HepG2 (cell line): ENCODE data around the gene EXOC6B. TPM values are rescaled to one million over a fixed set of nuclear protein-coding genes. Genes with fewer than 3 reads are reported as not detected.

Source experiments
- ATAC-seq: fragments of 200-7000 bp; cut with Tn5 transposase; 3 replicates; pipeline ENCODE4 v1.9.1; 2020; ENCODE audit warnings: mild to moderate bottlenecking, moderate library complexity
- BruUV-seq: library from RNA; stranded (reverse); fragments of 400-500 nt; replicated peaks from 2 replicates; lab custom pipeline; 2021; lab: Mats Ljungman, UMichigan
- CTCF ChIA-PET: fragments of 300-600 bp; formaldehyde crosslinking; extraction: SDS; loops from one replicate; lab custom pipeline; 2021; ENCODE audit warnings: low total read pairs, inconsistent platforms, low intra/inter-chr PET ratio; lab: Yijun Ruan, JAX
- POLR2A ChIA-PET: fragments of 350-600 bp; sonication (Branson Sonifier 250); formaldehyde crosslinking; loops from one replicate; lab custom pipeline; 2020; ENCODE audit warnings: antibody characterized with exemption, inconsistent platforms; lab: Yijun Ruan, JAX
- DNase-seq: peaks from one replicate; pipeline ENCODE4 v3.0.0-alpha.2; 2015; ENCODE audit warnings: low spot score
- FAIRE-seq: peaks from 3 replicates; lab custom pipeline; 2011; peaks lifted over from hg19 to GRCh38; lab: Jason Lieb, UNC
- H2AFZ ChIP-seq: one replicate; pipeline ENCODE4 v1.6.1; 2011; ENCODE audit warnings: low read length, inconsistent platforms
- H3K27ac ChIP-seq: fragments of 300-600 bp; 3 replicates; pipeline ENCODE4 v1.8.0; 2011; ENCODE audit warnings: mixed run types, mild to moderate bottlenecking, mixed read lengths, low read length, inconsistent platforms; ENCODE audit not compliant: insufficient read depth; ENCODE audit errors: extremely low read length
- H3K27me3 ChIP-seq, 2 experiments: fragments of 200-600 bp in 1 of 2; 2 replicates in 1 of 2; 3 replicates in 1 of 2; pipeline versions ENCODE4 v1.6.0 to v1.8.0; 2011; ENCODE audit warnings: low read length in 2 of 2, mild to moderate bottlenecking in 2 of 2, moderate library complexity in 2 of 2, inconsistent platforms in 1 of 2; ENCODE audit not compliant: insufficient read depth in 2 of 2, control insufficient read depth in 1 of 2
- H3K36me3 ChIP-seq, 2 experiments: fragments of 200-600 bp in 1 of 2; replicated peaks in 1 of 2; 2 replicates in 1 of 2; 3 replicates in 1 of 2; pipeline versions ENCODE4 v1.5.1 to v1.8.0; 2011; ENCODE audit warnings: low read length in 2 of 2, inconsistent platforms in 1 of 2; ENCODE audit not compliant: insufficient read depth in 2 of 2, control insufficient read depth in 1 of 2
- H3K4me1 ChIP-seq: 2 replicates; pipeline ENCODE4 v1.5.1; 2012; ENCODE audit warnings: low read length, inconsistent platforms; ENCODE audit not compliant: insufficient read depth
- H3K4me2 ChIP-seq: 2 replicates; pipeline ENCODE4 v1.6.0; 2011; ENCODE audit warnings: low read depth, low read length, inconsistent platforms
- H3K4me3 ChIP-seq, 3 experiments: fragments of 200-600 bp in 1 of 3; sonication (generic), shearing (Covaris generic) in 1 of 3; replicated peaks in 1 of 3; 2 replicates each; pipeline ENCODE4 v1.5.1; 2011 to 2016; ENCODE audit warnings: low read length in 3 of 3, inconsistent platforms in 2 of 3, low read depth in 2 of 3, mild to moderate bottlenecking in 2 of 3, control low read depth in 1 of 3, mixed read lengths in 1 of 3; ENCODE audit not compliant: insufficient read depth in 1 of 3
- H3K79me2 ChIP-seq: one replicate; pipeline ENCODE4 v1.6.1; 2011; ENCODE audit warnings: low read length, inconsistent platforms; ENCODE audit not compliant: insufficient read depth
- H3K9ac ChIP-seq: 2 replicates; pipeline ENCODE4 v1.6.0; 2011; ENCODE audit warnings: mild to moderate bottlenecking, low read depth, low read length, inconsistent platforms; ENCODE audit not compliant: insufficient read depth
- H3K9me3 ChIP-seq: 2 replicates; pipeline ENCODE4 v1.5.1; 2012; ENCODE audit warnings: mild to moderate bottlenecking, low read length
- H4K20me1 ChIP-seq: 2 replicates; pipeline ENCODE4 v1.6.0; 2011; ENCODE audit warnings: inconsistent platforms, mild to moderate bottlenecking, low read length, moderate library complexity; ENCODE audit not compliant: insufficient read depth
- ATRX ChIP-seq: sonication (generic); formaldehyde crosslinking; IDR thresholded peaks from 2 replicates; pipeline ENCODE4 v1.4.0; 2020; ENCODE audit warnings: missing genetic modification reagents, borderline replicate concordance
- FOXJ3 ChIP-seq: sonication (generic); formaldehyde crosslinking; IDR thresholded peaks from 2 replicates; pipeline ENCODE4 v1.4.0; 2020; ENCODE audit warnings: missing genetic modification reagents, mild to moderate bottlenecking, borderline replicate concordance
- HNRNPL ChIP-seq: fragments of 200-400 bp; formaldehyde crosslinking; IDR thresholded peaks from 2 replicates; pipeline ENCODE4 v1.6.1; 2017; ENCODE audit warnings: mild to moderate bottlenecking, low read depth, low read length
- MTF2 ChIP-seq: sonication (generic); formaldehyde crosslinking; IDR thresholded peaks from 2 replicates; pipeline ENCODE4 v1.5.0; 2020; ENCODE audit warnings: missing genetic modification reagents, borderline replicate concordance
- NFKBIZ ChIP-seq: IDR thresholded peaks from 2 replicates; pipeline ENCODE4 v1.6.1; 2018; ENCODE audit warnings: missing genetic modification reagents, missing compliant biosample characterization
- RARA ChIP-seq: IDR thresholded peaks from 2 replicates; pipeline ENCODE4 v1.6.1; 2016; ENCODE audit warnings: missing genetic modification reagents, missing compliant biosample characterization
- SMC3 ChIP-seq: IDR thresholded peaks from 2 replicates; pipeline ENCODE4 v1.6.1; 2011; ENCODE audit warnings: low read length, improper control_type of control experiment
- ZNF460 ChIP-seq: sonication (generic); formaldehyde crosslinking; IDR thresholded peaks from 2 replicates; pipeline ENCODE4 v1.5.1; 2020; ENCODE audit warnings: missing genetic modification reagents, mild to moderate bottlenecking, borderline replicate concordance
- ZNF556 ChIP-seq: sonication (generic); formaldehyde crosslinking; IDR thresholded peaks from 2 replicates; pipeline ENCODE4 v1.4.0; 2020; ENCODE audit warnings: mild to moderate bottlenecking, missing genetic modification reagents, borderline replicate concordance
- ZNF614 ChIP-seq: IDR thresholded peaks from 2 replicates; pipeline ENCODE4 v1.6.1; 2018; ENCODE audit warnings: missing biosample characterization, missing genetic modification reagents, inconsistent platforms, borderline replicate concordance
- whole genome bisulfite sequencing: methylation state at CpG from one replicate; pipeline ENCODE4 v1.1.6; 2017; ENCODE audit warnings: low lambda C conversion rate; 5-methylcytosine and 5-hydroxymethylcytosine counted together
- in situ Hi-C: cut with HindIII; loops from 2 replicates; pipeline ENCODE4 v1.10.0; 2017; ENCODE audit warnings: low pct_unique_long_range_greater_than_20kb; ENCODE audit not compliant: extremely low pct_ligation_motif_present
- intact Hi-C: fragments of 100-400 bp; cut with micrococcal nuclease; formaldehyde crosslinking; loops from one replicate; pipeline ENCODE4 v1.10.0; 2022; ENCODE audit not compliant: unreplicated experiment
- polyA plus RNA-seq, 8 experiments: library from polyadenylated mRNA; depleted of rRNA in 3 of 8; stranded (reverse) in 7 of 8; unstranded in 1 of 8; fragments of >200 nt; fragmentation: Illumina TruSeq in 4 of 8; extraction: Trizol in 4 of 8; gene quantifications; 2 replicates each; pipeline versions ENCODE4 v1.2.1 to v1.2.3, GENCODE V29; 2011 to 2016; ENCODE audit warnings: low read depth in 4 of 8, missing spikeins in 1 of 8, mixed read lengths in 1 of 8; ENCODE audit not compliant: insufficient read depth in 1 of 8
- total RNA-seq, 5 experiments: library from RNA; depleted of rRNA; stranded (reverse); fragments of >200 nt; fragmentation: Illumina TruSeq; extraction: Trizol; gene quantifications; 2 replicates each; pipeline ENCODE4 v1.2.3, GENCODE V29; 2016; ENCODE audit warnings: low read depth in 1 of 5
- TF ChIP-seq, protein P1 (sequence below): IDR thresholded peaks from 2 replicates; pipeline ENCODE4 v1.6.1; 2016; ENCODE audit warnings: missing compliant biosample characterization, missing genetic modification reagents, borderline replicate concordance
- TF ChIP-seq, protein P2 (sequence below): sonication (generic); formaldehyde crosslinking; IDR thresholded peaks from 2 replicates; pipeline ENCODE4 v1.5.0; 2020; ENCODE audit warnings: missing genetic modification reagents
- TF ChIP-seq, protein P3 (sequence below): sonication (generic); formaldehyde crosslinking; IDR thresholded peaks from 2 replicates; pipeline ENCODE4 v1.8.0; 2022; ENCODE audit warnings: missing genetic modification reagents, mild to moderate bottlenecking, moderate library complexity, borderline replicate concordance
- TF ChIP-seq, protein P4 (sequence below): sonication (generic); formaldehyde crosslinking; IDR thresholded peaks from 2 replicates; pipeline ENCODE4 v1.8.1; 2023; ENCODE audit warnings: mild to moderate bottlenecking, missing genetic modification reagents

EXOC6B gene
- total and polyA plus RNA-seq, 2 of the 13 experiments (the other 11 are each of a cell fraction or from before 2014, with no cell fraction given): 9.1 to 15.9 TPM

DNA sequence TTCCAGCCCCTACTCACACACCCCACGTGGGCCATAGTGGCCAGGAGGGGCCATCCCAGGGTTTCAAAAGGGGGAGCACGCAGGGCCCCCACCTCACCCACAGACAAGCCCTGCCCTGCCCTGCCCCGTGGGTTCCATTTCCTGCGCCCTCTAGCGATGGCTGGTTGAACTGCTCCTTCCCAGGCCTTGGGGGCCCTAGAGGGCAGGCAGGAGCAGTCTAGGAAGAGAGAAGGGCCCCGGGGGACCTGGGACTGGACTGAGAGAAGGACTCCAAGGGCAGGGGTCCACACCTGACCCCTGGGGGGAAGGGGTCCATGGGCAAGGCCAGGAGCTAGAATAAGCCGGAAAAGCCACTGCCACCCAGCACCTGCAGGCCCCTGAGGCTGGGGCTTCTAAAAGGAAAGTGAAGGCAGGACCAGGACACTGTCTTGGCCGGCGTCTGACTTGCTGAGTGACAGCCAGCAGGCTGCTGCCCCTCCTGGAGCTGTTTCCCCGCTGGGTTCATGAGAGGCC lies 688.3 kb downstream of the EXOC6B start:
- H2AFZ ChIP-seq: no peak overlapping the region
- H3K4me2 ChIP-seq: peak overlapping the region; percentile 86
- peak; percentile 58 for DNase-seq
- H3K9me3 ChIP-seq: no peaks in the 10 kb centered on the region
- peak overlapping the region; percentile 26 to 63 (median 41); a peak in 3 of 6 replicates for H3K4me3 ChIP-seq
- peaks cover 20 to 84% of the 10 kb centered on the region in 2 experiments for H3K27me3 ChIP-seq
- POLR2A ChIA-PET: no interaction called here
- WGBS: 0% methylated on average over 8 of the region's 10 CpGs
- CTCF ChIA-PET: interaction anchor here (1.3 to 2.8 kb wide), 6 partner anchors 13 to 608 kb away, joined by 3 to 20 read pairs (median 8); no protein-coding TSS in a partner anchor
- in situ Hi-C loops: no loop called here
- BruUV-seq: no TSS peak
- H3K4me1 ChIP-seq: peaks cover 24% of the 10 kb centered on the region
- no peaks in the 10 kb centered on the region for H3K79me2 ChIP-seq
- H4K20me1 ChIP-seq: peaks cover 7% of the 10 kb centered on the region; the same call in 1 of the 2 replicates
- H3K27ac ChIP-seq: no peak overlapping the region
- intact Hi-C loops: loop anchor here (1.0 to 2.0 kb wide), 3 partner anchors 213 to 589 kb away; no protein-coding TSS in a partner anchor
- no peak overlapping the region for H3K9ac ChIP-seq
- no peaks in the 10 kb centered on the region for H3K36me3 ChIP-seq
- FAIRE-seq: no peak
- ATAC-seq: peak; percentile 88
- TF ChIP-seq HNRNPL (0 out of 2 replicates have a peak, but pooled peaks have one; percentile 41), ZNF614 (CRISPR knock-in tag) (peak; percentile 16; the same call in 1 of the 2 replicates), RARA (no peak), ATRX (CRISPR knock-in tag) (no peak), MTF2 (CRISPR knock-in tag) (0 out of 2 replicates have a peak, but pooled peaks have one; percentile 58), ZNF556 (CRISPR knock-in tag) (0 out of 2 replicates have a peak, but pooled peaks have one; percentile 17), ZNF460 (CRISPR knock-in tag) (no peak), FOXJ3 (CRISPR knock-in tag) (no peak), NFKBIZ (no peak), SMC3 (peak; percentile 44; the same call in 1 of the 2 replicates)
- TF ChIP-seq, protein P1, sequence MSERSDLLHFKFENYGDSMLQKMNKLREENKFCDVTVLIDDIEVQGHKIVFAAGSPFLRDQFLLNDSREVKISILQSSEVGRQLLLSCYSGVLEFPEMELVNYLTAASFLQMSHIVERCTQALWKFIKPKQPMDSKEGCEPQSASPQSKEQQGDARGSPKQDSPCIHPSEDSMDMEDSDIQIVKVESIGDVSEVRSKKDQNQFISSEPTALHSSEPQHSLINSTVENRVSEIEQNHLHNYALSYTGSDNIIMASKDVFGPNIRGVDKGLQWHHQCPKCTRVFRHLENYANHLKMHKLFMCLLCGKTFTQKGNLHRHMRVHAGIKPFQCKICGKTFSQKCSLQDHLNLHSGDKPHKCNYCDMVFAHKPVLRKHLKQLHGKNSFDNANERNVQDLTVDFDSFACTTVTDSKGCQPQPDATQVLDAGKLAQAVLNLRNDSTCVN (CRISPR knock-in tag): 0 out of 2 replicates have a peak, but pooled peaks have one; percentile 65
- TF ChIP-seq, protein P2, sequence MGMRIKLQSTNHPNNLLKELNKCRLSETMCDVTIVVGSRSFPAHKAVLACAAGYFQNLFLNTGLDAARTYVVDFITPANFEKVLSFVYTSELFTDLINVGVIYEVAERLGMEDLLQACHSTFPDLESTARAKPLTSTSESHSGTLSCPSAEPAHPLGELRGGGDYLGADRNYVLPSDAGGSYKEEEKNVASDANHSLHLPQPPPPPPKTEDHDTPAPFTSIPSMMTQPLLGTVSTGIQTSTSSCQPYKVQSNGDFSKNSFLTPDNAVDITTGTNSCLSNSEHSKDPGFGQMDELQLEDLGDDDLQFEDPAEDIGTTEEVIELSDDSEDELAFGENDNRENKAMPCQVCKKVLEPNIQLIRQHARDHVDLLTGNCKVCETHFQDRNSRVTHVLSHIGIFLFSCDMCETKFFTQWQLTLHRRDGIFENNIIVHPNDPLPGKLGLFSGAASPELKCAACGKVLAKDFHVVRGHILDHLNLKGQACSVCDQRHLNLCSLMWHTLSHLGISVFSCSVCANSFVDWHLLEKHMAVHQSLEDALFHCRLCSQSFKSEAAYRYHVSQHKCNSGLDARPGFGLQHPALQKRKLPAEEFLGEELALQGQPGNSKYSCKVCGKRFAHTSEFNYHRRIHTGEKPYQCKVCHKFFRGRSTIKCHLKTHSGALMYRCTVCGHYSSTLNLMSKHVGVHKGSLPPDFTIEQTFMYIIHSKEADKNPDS (CRISPR knock-in tag): no peak
- TF ChIP-seq, protein P3, sequence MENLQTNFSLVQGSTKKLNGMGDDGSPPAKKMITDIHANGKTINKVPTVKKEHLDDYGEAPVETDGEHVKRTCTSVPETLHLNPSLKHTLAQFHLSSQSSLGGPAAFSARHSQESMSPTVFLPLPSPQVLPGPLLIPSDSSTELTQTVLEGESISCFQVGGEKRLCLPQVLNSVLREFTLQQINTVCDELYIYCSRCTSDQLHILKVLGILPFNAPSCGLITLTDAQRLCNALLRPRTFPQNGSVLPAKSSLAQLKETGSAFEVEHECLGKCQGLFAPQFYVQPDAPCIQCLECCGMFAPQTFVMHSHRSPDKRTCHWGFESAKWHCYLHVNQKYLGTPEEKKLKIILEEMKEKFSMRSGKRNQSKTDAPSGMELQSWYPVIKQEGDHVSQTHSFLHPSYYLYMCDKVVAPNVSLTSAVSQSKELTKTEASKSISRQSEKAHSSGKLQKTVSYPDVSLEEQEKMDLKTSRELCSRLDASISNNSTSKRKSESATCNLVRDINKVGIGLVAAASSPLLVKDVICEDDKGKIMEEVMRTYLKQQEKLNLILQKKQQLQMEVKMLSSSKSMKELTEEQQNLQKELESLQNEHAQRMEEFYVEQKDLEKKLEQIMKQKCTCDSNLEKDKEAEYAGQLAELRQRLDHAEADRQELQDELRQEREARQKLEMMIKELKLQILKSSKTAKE (CRISPR knock-in tag): peak; percentile 3; the same call in 1 of the 2 replicates
- TF ChIP-seq, protein P4, sequence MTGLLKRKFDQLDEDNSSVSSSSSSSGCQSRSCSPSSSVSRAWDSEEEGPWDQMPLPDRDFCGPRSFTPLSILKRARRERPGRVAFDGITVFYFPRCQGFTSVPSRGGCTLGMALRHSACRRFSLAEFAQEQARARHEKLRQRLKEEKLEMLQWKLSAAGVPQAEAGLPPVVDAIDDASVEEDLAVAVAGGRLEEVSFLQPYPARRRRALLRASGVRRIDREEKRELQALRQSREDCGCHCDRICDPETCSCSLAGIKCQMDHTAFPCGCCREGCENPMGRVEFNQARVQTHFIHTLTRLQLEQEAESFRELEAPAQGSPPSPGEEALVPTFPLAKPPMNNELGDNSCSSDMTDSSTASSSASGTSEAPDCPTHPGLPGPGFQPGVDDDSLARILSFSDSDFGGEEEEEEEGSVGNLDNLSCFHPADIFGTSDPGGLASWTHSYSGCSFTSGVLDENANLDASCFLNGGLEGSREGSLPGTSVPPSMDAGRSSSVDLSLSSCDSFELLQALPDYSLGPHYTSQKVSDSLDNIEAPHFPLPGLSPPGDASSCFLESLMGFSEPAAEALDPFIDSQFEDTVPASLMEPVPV (CRISPR knock-in tag): 0 out of 2 replicates have a peak, but pooled peaks have one; percentile 4
